CD4-positive, alpha-beta T cell treated with Interleukin-2 at 100 ng/mL for 4 hours (primary cell): ENCODE measurements around the gene MTHFSD.

ENCODE experiments used
- DNase-seq: peaks from one replicate; pipeline ENCODE4 v3.0.0-alpha.2; 2020; ENCODE audit warnings: low spot score

Gene MTHFSD

GRCh38 chr16:86570558-86571529 is 15.8 kb upstream of the MTHFSD start:
- no peak for DNase-seq

- DNase-seq: no peak
Observed at GRCh38 chr16:86569701-86570447, 14.8 kb upstream of the MTHFSD start.

GRCh38 chr16:86568677-86569623 is 13.9 kb upstream of the MTHFSD start:
- no peak for DNase-seq

DNA sequence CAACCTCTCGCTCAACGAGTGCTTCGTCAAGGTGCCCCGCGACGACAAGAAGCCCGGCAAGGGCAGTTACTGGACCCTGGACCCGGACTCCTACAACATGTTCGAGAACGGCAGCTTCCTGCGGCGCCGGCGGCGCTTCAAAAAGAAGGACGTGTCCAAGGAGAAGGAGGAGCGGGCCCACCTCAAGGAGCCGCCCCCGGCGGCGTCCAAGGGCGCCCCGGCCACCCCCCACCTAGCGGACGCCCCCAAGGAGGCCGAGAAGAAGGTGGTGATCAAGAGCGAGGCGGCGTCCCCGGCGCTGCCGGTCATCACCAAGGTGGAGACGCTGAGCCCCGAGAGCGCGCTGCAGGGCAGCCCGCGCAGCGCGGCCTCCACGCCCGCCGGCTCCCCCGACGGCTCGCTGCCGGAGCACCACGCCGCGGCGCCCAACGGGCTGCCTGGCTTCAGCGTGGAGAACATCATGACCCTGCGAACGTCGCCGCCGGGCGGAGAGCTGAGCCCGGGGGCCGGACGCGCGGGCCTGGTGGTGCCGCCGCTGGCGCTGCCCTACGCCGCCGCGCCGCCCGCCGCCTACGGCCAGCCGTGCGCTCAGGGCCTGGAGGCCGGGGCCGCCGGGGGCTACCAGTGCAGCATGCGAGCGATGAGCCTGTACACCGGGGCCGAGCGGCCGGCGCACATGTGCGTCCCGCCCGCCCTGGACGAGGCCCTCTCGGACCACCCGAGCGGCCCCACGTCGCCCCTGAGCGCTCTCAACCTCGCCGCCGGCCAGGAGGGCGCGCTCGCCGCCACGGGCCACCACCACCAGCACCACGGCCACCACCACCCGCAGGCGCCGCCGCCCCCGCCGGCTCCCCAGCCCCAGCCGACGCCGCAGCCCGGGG is 12.9 kb upstream of the MTHFSD start:
- DNase-seq: no peak

GRCh38 chr16:86566966-86567700 is 12.1 kb upstream of the MTHFSD start:
- no peak for DNase-seq

GRCh38 chr16:86566601-86566965 is 11.5 kb upstream of the MTHFSD start, which contains the start of gene FOXC2:
FOXC2 (plus strand) TSS chr16:86566829; CDS start chr16:86567336, 507 bp downstream.
- DNase-seq: no peak

GRCh38 chr16:86565644-86566511 is 10.8 kb upstream of the MTHFSD start:
- DNase-seq: no peak

GRCh38 chr16:86565181-86565631 is 10.2 kb upstream of the MTHFSD start:
- no peak for DNase-seq

- DNase-seq: peak; percentile 88
Observed at GRCh38 chr16:86563469-86564345, 8.7 kb upstream of the MTHFSD start.

GRCh38 chr16:86562356-86562755 is 7.3 kb upstream of the MTHFSD start:
- DNase-seq: no peak

DNA sequence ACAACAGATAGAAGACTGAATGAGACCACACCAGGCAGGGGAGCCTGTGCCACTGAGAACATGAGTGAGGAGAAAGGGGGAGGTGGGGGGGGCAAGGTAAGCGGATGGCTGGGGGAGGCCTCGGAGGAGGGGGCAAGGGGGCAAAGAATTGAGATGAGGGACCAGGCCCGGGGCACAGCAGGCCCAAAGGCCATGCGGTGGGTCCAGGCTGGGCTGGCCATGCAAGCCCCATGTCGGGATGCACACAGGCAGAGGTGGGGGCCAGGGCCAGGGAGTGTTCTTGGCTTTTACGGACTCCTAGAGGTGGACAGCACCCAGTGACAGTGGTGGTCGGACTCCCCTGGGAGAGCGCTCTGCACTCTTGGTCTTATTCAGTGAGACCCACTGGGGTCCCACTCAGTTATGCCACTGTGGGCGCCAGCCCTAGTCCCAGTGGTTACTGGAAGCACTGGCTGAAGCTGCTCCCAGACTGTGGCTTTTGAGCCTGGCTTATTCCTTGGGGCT is 4.8 kb upstream of the MTHFSD start:
- no peak for DNase-seq

DNA sequence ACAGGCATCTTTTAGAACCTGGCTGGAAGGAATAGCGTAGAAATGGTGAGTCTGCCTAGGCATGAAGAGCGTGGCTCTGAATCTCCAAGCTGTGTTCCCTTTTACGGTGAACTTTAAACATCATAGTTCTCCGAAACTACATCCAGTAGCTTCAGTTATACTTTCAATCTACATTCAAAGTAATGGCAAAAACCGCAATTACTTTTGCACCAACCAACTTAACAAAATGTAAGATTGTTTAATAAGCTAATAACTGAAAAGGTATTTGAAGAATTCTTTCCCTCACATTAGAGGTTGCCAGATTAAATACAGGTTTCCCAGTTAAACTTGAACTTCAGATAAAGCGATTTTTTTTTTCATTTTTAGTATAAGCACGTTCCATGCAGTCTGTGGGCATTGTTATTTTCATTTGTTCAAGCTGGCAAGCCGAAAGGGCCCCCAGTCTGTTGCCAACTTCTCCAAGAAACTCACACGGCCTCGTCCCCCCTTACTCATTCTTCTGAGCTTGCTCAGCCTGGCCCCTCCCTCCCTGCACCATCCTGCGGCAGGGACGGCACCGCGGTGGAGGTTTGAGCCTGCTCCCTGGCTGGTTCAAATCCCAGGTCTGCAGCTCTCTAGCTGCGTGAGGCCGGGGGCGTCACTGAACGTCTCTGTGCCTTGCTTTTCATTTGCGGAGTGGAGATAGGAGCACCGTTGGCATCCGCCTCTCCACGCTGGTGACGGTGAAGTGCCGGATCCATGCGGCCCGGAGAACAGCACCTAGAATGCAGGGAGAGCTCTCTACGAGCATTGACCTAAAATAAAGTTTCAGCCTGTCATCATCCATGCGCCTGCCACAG is 3.5 kb upstream of the MTHFSD start:
- no peak for DNase-seq

DNA sequence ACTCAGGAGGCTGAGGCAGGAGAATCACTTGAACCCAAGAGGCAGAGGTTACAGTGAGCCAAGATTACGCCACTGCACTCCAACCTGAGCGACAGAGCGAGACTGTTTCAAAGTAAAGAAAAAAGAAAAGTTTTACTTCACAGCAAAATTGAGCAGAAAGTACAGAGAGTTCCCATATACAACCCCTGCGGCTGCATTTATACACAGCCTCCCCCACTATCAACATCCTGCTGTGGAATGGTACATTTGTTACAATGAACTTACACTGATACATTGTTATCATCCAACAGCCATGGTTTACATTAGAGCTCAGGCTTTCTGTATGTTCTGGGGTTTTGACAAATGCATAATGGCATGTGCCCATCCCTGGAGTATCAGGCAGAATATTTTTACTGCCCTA is 2.6 kb upstream of the MTHFSD start:
- no peak for DNase-seq

DNA sequence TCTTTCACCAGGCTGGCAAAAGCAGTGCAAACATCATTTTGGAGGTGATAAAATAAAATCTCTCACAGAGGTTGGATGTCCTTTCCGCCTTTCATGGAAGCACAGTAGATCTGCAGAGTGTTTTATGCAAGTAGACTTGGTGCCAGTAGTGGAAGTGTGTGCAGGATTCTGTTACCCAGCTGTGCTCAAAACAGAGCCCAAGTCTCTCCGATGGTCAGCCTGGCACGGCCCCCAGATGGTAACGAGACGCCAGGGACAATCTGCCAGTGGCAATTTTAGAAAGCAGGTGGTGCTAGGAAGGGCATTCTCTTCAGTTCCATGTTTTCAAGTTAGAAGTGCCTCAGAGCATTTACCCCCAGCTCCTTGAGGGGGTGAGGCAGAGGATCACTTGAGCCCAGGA is 1.5 kb upstream of the MTHFSD start:
- no peak for DNase-seq

DNA sequence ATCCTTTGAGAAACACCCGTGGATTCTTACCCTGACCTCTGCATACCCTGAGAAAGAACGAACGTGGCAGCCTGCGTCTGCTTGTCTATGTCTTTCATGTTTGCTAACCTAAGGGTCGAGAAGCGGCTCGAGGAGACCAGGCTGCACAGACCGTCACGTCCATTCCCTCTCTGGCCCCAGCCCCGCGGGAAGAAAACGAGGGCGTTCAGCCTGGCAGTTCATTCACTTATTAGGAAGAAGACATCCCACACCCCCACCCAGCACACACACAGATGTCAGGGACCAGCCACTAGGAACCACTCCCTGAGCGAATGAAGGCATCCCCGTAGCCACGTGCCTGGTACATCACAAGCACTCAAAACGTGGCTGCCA is 655 bp upstream of the MTHFSD start:
- DNase-seq: no peak

GRCh38 chr16:86554599-86554916 is 477 bp downstream of the MTHFSD start:
- no peak for DNase-seq

GRCh38 chr16:86553356-86553755 is 1.7 kb downstream of the MTHFSD start:
- no peak for DNase-seq
